Small intestine (tissue), 7 donors: ENCODE data around the gene INSC. TPM values are rescaled to one million over a fixed set of nuclear protein-coding genes. Genes with fewer than 3 reads are reported as not detected.

Source experiments
- DNase-seq, 2 donors: peaks; one replicate each; pipeline versions ENCODE4 v3.0.0 to v3.0.0-alpha.2; 2013
- FAIRE-seq: peaks from 2 replicates; lab custom pipeline; 2012; peaks lifted over from hg19 to GRCh38; lab: Jason Lieb, UNC
- H3K27ac ChIP-seq, 3 donors: one replicate each; pipeline ENCODE4 v1.5.1; 2013; ENCODE audit warnings: low read length in 2 of 3, mild to moderate bottlenecking in 2 of 3, control low read depth in 1 of 3, inconsistent platforms in 1 of 3, low read depth in 1 of 3, moderate library complexity in 1 of 3
- H3K27me3 ChIP-seq, 3 donors: one replicate each; pipeline ENCODE4 v1.6.1; 2013; ENCODE audit warnings: low read length in 3 of 3, inconsistent platforms in 1 of 3; ENCODE audit not compliant: control insufficient read depth in 3 of 3, insufficient read depth in 3 of 3
- H3K36me3 ChIP-seq, 3 donors: one replicate each; pipeline ENCODE4 v1.6.1; 2013; ENCODE audit warnings: low read length in 3 of 3, inconsistent platforms in 1 of 3, low read depth in 1 of 3, mild to moderate bottlenecking in 1 of 3, moderate library complexity in 1 of 3; ENCODE audit not compliant: control insufficient read depth in 3 of 3, insufficient read depth in 2 of 3
- H3K4me1 ChIP-seq, 3 donors: one replicate each; pipeline ENCODE4 v1.6.1; 2013; ENCODE audit warnings: low read length in 2 of 3, inconsistent platforms in 1 of 3, low read depth in 1 of 3, mild to moderate bottlenecking in 1 of 3, moderate library complexity in 1 of 3; ENCODE audit not compliant: control insufficient read depth in 3 of 3, insufficient read depth in 2 of 3
- H3K4me3 ChIP-seq, 3 donors: one replicate each; pipeline ENCODE4 v1.5.1; 2013; ENCODE audit warnings: low read length in 3 of 3, control low read depth in 1 of 3, inconsistent platforms in 1 of 3, low read depth in 1 of 3, mild to moderate bottlenecking in 1 of 3, moderate library complexity in 1 of 3
- H3K9me3 ChIP-seq, 2 donors: one replicate each; pipeline ENCODE4 v1.6.1; 2013; ENCODE audit warnings: low read depth in 1 of 2, low read length in 1 of 2; ENCODE audit not compliant: control insufficient read depth in 2 of 2, insufficient read depth in 1 of 2
- WGBS, 3 donors: extraction: QIAGEN DNeasy Blood & Tissue Kit; methylation state at CpG; one replicate each; pipeline ENCODE4 v1.1.7; 2013; 5-methylcytosine and 5-hydroxymethylcytosine counted together
- polyA plus RNA-seq, 4 donors: library from polyadenylated mRNA; stranded (reverse) in 3 of 4; unstranded in 1 of 4; fragments of 200-250 nt in 3 of 4; fragments of 120-200 nt in 1 of 4; gene quantifications; one replicate each; pipeline versions ENCODE4 v1.2.1 to v1.2.3, GENCODE V29; 2013
- donor health status: healthy with polysubstance abuse.
- donor health status: control.
- donor health status: control.
- donor health status: Bipolar disorder and iron deficiency.
- donor health status: healthy.

Gene INSC
- polyA plus RNA-seq, 4 donors = 1.4 to 3.8 (median 1.9) TPM; not detected in 1

DNA sequence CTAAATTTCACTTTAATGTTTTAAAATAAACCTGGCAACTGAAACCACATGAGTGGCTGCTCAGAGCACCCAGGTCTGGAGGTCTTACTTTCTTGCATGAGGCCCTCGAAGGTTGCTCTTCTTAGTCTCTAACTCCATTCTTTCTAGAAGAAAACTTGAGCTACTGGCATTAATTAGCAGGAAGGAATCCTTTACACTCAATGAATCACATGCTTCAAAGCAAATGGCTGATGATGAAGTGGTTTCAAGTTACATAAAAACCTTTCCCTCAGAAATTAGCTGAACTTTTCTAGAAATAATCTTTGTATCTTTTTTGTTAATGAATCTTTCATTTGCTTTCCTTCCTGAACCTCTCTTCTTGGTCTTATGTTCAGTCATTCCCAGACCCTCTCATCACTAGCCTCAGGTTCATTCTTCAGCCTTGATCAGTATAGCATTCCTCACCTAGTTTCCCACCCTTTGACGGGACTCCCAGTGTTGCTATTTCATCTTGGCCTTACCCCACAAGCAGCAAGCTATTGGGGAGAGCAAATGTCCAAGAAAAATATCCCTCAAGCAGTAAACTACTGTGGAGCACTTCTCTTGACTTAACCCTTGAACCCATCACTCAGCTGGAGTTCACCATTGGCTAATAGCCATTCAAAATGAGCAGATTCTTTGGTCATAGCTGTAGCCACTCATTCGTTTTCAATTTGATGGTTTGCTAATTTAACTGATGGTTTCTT lies 75.1 kb downstream of the INSC start:
- 65 to 85% (median 77%) methylated on average over 3 of the region's 3 CpGs for WGBS, 3 donors
- H3K4me1 ChIP-seq = peaks cover 0 to 2% (median 0%) of the 10 kb centered on the region in 3 donors
- H3K27me3 ChIP-seq = no peaks in the 10 kb centered on the region
- FAIRE-seq (no peak), DNase-seq (no peak)
- H3K36me3 ChIP-seq = no peaks in the 10 kb centered on the region
- no peaks in the 10 kb centered on the region for H3K9me3 ChIP-seq
- H3K4me3 ChIP-seq = no peak overlapping the region
- H3K27ac ChIP-seq = no peak overlapping the region

DNA sequence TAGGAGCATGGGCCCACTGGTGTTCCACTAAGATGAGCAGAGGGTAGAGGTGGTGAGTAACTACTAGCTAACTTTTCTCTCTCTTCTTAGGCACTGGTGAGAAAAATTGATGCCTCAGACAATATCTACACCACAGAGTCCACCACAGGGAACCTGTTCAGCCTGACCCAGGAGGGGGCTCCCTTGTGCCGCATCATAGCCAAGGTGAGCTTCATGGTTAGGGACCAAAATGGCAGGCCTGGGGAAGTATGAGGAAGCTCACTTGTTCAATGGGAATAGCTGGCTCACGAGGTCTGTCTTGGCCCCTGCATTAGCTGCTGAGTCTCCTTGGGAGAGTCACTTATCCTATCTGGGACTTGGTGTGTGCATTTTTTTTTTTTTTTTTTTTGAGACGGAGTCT lies 75.9 kb downstream of the INSC start:
- Histone ChIP-seq H3K27ac (no peak overlapping the region), H3K4me1 (peaks cover 0 to 10% (median 2%) of the 10 kb centered on the region in 3 donors), H3K9me3 (no peaks in the 10 kb centered on the region), H3K27me3 (no peaks in the 10 kb centered on the region), H3K4me3 (no peak overlapping the region), H3K36me3 (no peaks in the 10 kb centered on the region)
- 78 to 100% (median 94%) methylated on average over 2 of the region's 3 CpGs for WGBS, 3 donors
- FAIRE-seq (no peak), DNase-seq (no peak)

DNA sequence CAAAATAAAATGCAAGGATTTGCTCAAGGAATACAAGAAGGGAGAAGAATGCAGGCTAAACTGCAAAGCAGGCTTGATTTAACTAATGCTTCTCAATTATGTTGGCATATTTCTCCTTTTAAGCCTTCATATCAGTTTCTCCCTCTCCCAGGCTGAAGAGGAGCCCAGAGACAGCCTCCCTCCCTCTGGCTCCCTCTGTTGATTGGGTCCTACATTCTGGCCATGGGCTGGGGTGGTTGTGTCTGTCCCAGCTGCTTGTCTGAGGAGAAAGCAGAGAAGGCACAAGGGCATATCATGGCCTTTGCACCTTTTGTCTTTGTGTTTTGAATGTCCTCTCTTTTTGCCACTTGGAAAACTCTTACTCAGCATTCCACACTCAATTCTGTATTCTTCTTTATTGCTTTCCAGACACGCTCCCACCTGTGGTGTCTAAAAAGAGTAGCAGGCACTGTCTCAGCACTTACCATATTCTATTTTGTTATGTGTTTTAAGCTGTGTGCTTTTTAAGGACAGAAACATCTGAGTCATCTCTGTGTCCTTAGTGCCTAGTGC lies 77.4 kb downstream of the INSC start:
- FAIRE-seq (no peak), DNase-seq (no peak)
- WGBS, 3 donors = 7 to 80% (median 67%) methylated on average over 1 of the region's 1 CpG
- no peaks in the 10 kb centered on the region for H3K9me3 ChIP-seq
- no peak overlapping the region for H3K27ac ChIP-seq
- H3K27me3 ChIP-seq = no peaks in the 10 kb centered on the region
- H3K36me3 ChIP-seq = no peaks in the 10 kb centered on the region
- H3K4me3 ChIP-seq = no peak overlapping the region
- peaks cover 2 to 24% (median 6%) of the 10 kb centered on the region in 3 donors for H3K4me1 ChIP-seq

DNA sequence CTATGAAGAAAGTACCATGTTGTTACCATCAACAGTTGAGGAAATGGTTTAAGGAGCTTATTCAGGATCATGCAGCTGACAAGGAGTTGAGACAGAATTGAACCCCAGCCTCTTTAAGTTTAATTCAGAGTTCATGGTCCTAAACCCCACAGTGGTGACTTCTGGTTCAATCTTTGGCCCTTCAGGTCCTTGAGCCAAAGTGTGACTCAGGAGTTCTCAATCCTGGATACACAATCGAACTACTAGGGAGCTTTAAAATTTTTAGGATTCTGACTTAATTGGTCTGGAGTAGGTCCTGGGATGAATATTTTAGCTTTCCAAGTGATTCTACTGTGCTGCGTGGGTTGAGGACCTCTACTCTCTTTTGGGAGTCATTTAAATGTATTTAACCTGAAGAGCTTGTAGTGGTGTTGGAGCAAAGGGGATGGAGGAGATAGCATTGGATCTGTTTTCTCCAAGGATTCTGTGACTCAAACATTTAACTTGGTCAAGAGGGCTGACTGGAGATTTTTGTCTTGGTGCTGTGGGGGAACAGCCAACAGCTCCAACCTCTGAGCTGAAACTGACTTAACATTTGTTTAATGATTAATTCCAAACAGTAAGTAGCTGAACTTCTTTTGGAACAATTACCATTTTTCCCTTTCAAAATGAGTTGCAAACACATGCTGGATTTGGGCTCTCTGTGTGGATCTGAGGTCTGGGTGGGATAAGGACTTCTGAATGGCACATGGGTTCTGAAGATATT lies 80.1 kb downstream of the INSC start:
- H3K27me3 ChIP-seq = no peaks in the 10 kb centered on the region
- DNase-seq (no peak), FAIRE-seq (no peak)
- 45 to 66% (median 51%) methylated on average over 2 of the region's 2 CpGs for WGBS, 3 donors
- H3K36me3 ChIP-seq = no peaks in the 10 kb centered on the region
- no peaks in the 10 kb centered on the region for H3K9me3 ChIP-seq
- no peak overlapping the region for H3K4me3 ChIP-seq
- H3K27ac ChIP-seq = no peak overlapping the region
- peaks cover 2 to 24% (median 6%) of the 10 kb centered on the region in 3 donors for H3K4me1 ChIP-seq

DNA sequence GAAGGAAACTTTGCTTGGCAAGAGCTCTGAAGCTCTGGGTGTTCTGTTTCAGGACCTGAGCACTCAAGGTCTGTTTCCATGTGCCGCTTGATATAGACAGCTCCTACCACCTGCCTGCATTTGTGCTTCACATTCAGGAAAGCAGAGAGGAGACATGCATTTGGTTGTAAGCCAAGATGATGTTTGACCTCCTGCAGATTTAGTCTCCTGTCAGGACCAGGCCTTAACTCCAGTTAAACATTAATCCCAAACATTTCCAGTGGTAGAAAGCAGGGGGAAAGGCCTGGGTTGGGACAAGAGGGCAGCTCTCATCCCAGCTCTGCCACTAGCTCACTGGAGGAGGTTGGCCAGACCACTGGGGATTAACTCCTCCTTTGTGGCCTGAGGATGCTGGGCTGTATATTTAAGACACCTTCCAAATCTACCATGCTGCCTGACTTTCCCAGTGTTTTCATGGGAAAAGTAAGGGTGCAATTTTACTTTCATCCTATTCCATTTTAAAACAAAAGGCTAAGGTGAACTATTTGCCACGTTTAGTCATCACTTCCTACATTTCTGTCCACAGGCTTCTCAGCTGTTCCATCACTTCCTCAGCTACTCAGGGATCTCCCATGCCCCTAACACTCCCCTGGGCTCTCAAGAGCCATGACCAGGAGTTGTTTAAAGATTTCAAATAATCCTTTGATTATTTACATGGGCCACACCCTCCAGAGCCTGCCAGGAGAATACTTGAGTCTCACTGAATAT lies 80.9 kb downstream of the INSC start:
- WGBS, 3 donors = 19 to 46% (median 21%) methylated on average over 2 of the region's 2 CpGs
- H3K4me1 ChIP-seq = peaks cover 2 to 24% (median 6%) of the 10 kb centered on the region in 3 donors
- peak overlapping the region in 2 of 3 donors; percentile 0 to 6 for H3K27ac ChIP-seq
- H3K27me3 ChIP-seq = no peaks in the 10 kb centered on the region
- DNase-seq = peak; percentile 15 to 35
- peaks cover 0 to under 1% (median 0%) of the 10 kb centered on the region in 3 donors for H3K36me3 ChIP-seq
- FAIRE-seq = no peak
- no peaks in the 10 kb centered on the region for H3K9me3 ChIP-seq
- H3K4me3 ChIP-seq = no peak overlapping the region

DNA sequence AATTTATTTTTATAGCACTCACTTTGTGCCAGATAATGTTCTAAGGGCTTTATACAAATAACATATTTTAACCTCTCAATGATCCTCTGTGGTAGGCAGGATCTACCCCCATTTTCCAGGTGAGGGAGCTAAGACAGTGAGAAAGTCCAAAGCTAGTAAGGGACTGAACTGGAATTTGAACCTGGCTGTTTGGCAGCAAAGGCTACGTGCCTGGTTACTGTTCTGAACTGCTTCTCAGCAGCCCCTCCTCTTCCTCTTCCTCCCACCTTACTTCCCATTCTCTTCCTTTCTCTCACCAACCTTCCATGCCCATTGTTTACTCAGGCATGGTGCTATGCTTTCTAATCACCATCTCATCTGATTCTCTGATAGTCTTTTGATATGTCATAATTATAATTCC lies 82.0 kb downstream of the INSC start:
- no peaks in the 10 kb centered on the region for H3K9me3 ChIP-seq
- DNase-seq = peak in 1 of 2 donors; percentile 52
- peaks cover 0 to 3% (median 0%) of the 10 kb centered on the region in 3 donors for H3K36me3 ChIP-seq
- FAIRE-seq = no peak
- 8 to 43% (median 15%) methylated on average over 1 of the region's 1 CpG for WGBS, 3 donors
- H3K27ac ChIP-seq = no peak overlapping the region
- no peaks in the 10 kb centered on the region for H3K27me3 ChIP-seq
- no peak overlapping the region for H3K4me3 ChIP-seq
- H3K4me1 ChIP-seq = peaks cover 2 to 24% (median 6%) of the 10 kb centered on the region in 3 donors

DNA sequence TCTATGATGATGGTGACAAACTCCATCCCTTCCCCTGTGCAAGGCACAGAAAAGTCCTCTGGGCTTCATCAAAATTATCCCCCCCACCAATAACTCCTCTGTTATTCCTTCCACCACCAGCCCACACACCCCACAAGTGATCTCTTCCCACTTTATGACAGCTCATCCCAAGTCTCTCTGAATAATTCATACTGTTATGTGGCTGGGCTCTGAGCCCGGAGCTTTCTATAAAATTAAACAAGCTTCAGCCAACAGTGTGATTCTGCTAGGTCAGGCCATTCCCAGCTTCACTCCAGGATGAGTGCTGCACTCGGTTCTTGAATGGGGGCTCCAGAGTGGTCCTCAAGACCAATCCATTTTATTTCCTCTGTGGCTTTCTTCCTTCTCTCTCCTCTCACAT lies 83.0 kb downstream of the INSC start:
- Histone ChIP-seq H3K36me3 (peaks cover 0 to 3% (median 0%) of the 10 kb centered on the region in 3 donors), H3K4me1 (peaks cover 2 to 24% (median 6%) of the 10 kb centered on the region in 3 donors), H3K27ac (no peak overlapping the region), H3K27me3 (no peaks in the 10 kb centered on the region), H3K9me3 (no peaks in the 10 kb centered on the region), H3K4me3 (no peak overlapping the region)
- FAIRE-seq = no peak
- DNase-seq = no peak
- WGBS, 3 donors = 62 to 90% (median 63%) methylated on average over 2 of the region's 2 CpGs

DNA sequence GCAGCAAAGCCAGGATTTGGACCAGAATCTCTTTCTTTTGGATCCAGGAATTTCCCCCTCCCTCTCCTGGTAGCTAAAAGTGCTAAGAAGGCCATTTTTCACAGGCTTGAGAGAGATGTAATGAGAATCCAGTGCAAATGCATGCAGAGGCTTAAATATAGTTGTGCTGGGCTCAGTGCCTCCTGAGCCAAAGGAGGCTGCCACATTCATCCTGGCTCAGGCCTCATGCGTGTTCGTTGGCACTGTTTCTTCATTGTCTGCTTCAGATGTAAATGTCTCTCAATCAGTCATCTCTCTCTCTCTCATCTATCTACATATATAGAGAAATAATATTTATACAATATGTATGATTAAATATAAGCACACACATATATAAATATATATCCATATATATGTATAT lies 83.6 kb downstream of the INSC start:
- DNase-seq (no peak), FAIRE-seq (no peak)
- Histone ChIP-seq H3K27me3 (no peaks in the 10 kb centered on the region), H3K4me3 (no peak overlapping the region), H3K36me3 (peaks cover 0 to 3% (median 0%) of the 10 kb centered on the region in 3 donors), H3K9me3 (no peaks in the 10 kb centered on the region), H3K4me1 (peaks cover 2 to 24% (median 6%) of the 10 kb centered on the region in 3 donors), H3K27ac (no peak overlapping the region)
- 77 to 93% (median 88%) methylated on average over 2 of the region's 2 CpGs for WGBS, 3 donors
